Fibroblast of pulmonary artery (primary cell): Measurements from ENCODE around the gene METAP2.

Experiments
- DNase-seq: peaks from one replicate; pipeline ENCODE4 v3.0.0-alpha.2; 2010; ENCODE audit warnings: low read depth
- H3K4me3 ChIP-seq: replicated peaks from 2 replicates; pipeline ENCODE4 v1.5.1; 2011; ENCODE audit warnings: low read depth, mild to moderate bottlenecking, control low read depth, low read length, moderate library complexity
- CTCF ChIP-seq: IDR thresholded peaks from 2 replicates; pipeline ENCODE4 v1.5.1; 2011; ENCODE audit warnings: mild to moderate bottlenecking, control low read depth, low read length, inconsistent platforms; ENCODE audit errors: missing control alignments

The METAP2 gene

GRCh38 chr12:95515197-95515596 lies 41.2 kb downstream of the METAP2 start:
- H3K4me3 ChIP-seq, result no peak overlapping the region
- no peak for TF ChIP-seq CTCF
- DNase-seq, result no peak

GRCh38 chr12:95516757-95517156 lies 42.8 kb downstream of the METAP2 start:
- no peak for DNase-seq
- H3K4me3 ChIP-seq, result no peak overlapping the region
- no peak for TF ChIP-seq CTCF

DNA sequence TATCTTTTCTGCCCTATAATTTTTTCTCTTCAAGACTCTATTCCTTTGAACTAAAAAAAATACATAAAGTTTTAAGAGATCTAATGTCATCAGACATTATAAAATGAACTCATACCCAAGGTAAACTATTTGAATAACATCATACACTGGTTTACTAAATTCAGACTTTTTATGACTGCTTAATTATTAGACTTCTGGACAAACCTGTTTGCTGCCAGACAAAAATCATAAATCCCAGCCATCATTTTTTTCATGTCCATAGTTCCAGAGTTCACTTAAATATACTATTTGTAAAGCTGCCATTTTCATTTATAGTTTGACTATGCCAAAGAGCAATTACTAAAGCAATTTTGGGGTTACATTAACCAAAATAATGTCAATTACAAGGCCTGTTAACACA lies 43.3 kb downstream of the METAP2 start:
- no peak overlapping the region for H3K4me3 ChIP-seq
- TF ChIP-seq CTCF, result no peak
- no peak for DNase-seq

DNA sequence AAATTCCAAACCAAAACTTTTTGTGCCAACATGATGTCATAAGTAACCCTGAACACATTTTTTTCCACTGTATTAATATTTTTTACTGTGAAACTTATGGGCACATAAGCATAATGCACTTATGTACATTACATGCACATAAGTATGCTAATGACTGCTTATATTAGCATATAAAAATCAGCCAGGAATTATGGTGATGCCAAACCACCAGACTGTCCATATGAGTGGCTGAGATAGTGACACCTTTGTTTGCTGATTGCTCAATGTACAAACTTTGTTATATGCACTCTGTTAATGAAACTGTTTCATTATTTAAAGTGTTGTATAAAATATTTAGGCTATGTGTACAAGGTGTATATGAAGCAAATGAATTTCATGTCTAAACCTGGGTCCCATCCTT lies 45.0 kb downstream of the METAP2 start:
- no peak for DNase-seq
- no peak for TF ChIP-seq CTCF
- no peak overlapping the region for H3K4me3 ChIP-seq

- TF ChIP-seq CTCF, result no peak
- no peak for DNase-seq
Measured at GRCh38 chr12:95520816-95521215, 46.9 kb downstream of the METAP2 start.

DNA sequence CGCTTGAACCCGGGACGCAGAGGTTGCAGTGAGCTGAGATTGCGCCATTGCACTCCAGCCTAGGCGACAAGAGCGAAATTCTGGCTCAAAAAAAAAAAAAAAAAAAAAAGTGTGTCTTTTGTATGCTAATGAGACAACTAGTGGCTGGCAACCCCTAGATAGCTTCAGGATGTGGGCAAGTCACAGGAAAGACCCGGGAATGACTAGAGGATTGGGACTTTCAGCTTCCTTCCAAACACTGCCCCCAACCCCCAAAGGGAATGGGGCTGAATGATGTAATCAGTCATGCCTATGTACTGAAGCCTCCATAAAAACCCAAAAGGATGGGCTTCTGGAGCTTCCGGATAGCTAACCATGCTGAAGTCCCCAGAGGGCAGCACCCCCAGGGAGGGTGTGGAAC lies 48.7 kb downstream of the METAP2 start:
- no peak for TF ChIP-seq CTCF
- no peak for DNase-seq
- H3K4me3 ChIP-seq, result no peak overlapping the region

More at GRCh38 chr12:95520816-95521215, 46.9 kb downstream of the METAP2 start:
- H3K4me3 ChIP-seq, result no peak overlapping the region

DNA sequence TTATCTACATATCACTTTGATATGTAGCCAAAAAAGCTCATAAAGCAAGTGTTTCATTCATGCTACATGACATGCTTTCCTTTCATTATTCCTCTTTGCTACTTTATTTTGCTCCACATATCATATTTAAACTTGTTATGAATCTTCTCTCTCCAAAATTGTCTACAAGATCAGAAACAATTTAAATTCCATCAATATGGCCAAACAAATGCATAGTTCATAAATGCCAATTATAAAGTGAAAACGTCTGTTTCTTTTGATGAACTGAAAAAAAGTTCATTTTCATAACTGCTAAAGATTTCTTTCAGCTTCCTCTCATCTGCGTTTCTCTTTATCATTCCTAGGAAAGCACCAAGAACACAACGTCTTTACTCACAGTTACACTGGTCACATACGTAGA lies 54.5 kb downstream of the METAP2 start:
- TF ChIP-seq CTCF, result no peak
- H3K4me3 ChIP-seq, result no peak overlapping the region
- DNase-seq, result no peak
